GM08714 (cell line): ENCODE data around the gene RFX8.

Experiments
- H3K4me3 ChIP-seq: fragments of 200-500 bp; sonication (Bioruptor generic); 2 replicates; pipeline ENCODE4 v1.5.1; 2014; ENCODE audit warnings: mild to moderate bottlenecking, low read length, inconsistent platforms
- ZNF274 ChIP-seq: IDR thresholded peaks from 2 replicates; pipeline ENCODE4 v1.6.1; 2012; ENCODE audit warnings: mild to moderate bottlenecking, low read depth, low read length

RFX8 gene

GRCh38 chr2:101418460-101419095 lies 56.3 kb downstream of the RFX8 start:
- no peak overlapping the region for H3K4me3 ChIP-seq
- no peak for TF ChIP-seq ZNF274

- no peak overlapping the region for H3K4me3 ChIP-seq
- no peak for TF ChIP-seq ZNF274
Measured at GRCh38 chr2:101416609-101417008, 58.3 kb downstream of the RFX8 start.

GRCh38 chr2:101415884-101416283 lies 59.0 kb downstream of the RFX8 start:
- no peak overlapping the region for H3K4me3 ChIP-seq
- TF ChIP-seq ZNF274 = no peak

DNA sequence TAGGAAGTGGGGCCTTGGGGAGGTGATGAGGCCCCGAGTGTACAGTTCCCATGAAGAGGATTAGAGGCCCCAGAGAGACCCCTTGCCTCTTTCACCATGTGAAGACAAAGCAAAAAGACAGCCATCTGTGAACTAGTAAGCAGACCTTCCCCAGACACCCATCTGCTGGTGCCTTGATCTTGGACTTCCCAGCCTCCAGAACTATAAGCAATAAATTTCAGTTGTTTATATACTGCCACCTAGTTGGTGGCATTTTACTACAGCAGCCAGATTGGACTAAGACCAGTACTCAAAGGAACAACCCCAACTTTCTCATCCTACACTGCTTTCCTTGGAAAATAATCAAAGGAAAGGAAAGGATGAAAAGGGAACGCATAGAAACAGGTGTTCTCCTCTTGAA lies 59.7 kb downstream of the RFX8 start:
- no peak overlapping the region for H3K4me3 ChIP-seq
- TF ChIP-seq ZNF274 = no peak

GRCh38 chr2:101412092-101412694 lies 62.7 kb downstream of the RFX8 start:
- no peak for TF ChIP-seq ZNF274
- H3K4me3 ChIP-seq = no peak overlapping the region

- TF ChIP-seq ZNF274 = no peak
Measured at GRCh38 chr2:101410746-101411145, 64.2 kb downstream of the RFX8 start.

GRCh38 chr2:101410114-101410513 lies 64.8 kb downstream of the RFX8 start:
- TF ChIP-seq ZNF274 = no peak
- no peak overlapping the region for H3K4me3 ChIP-seq

More at GRCh38 chr2:101410746-101411145, 64.2 kb downstream of the RFX8 start:
- no peak overlapping the region for H3K4me3 ChIP-seq

DNA sequence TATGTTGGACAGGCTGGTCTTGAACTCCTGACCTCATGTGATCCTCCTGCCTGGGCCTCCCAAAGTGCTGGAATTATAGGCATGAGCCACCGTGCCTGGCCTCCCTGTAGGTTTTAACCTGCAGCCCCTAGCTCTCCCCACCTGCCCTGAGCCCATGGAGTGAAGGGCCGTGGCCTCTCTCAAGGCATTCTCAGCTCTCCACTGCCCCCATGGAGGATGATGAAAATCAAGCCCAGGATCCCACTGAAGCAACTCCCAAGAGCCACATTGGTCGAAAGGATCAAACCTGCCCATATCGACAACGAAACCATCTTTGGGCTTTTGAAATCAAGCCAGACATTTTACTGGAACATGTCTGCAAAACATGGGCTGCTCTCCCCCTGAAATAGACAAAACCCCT lies 65.2 kb downstream of the RFX8 start:
- no peak overlapping the region for H3K4me3 ChIP-seq
- no peak for TF ChIP-seq ZNF274

DNA sequence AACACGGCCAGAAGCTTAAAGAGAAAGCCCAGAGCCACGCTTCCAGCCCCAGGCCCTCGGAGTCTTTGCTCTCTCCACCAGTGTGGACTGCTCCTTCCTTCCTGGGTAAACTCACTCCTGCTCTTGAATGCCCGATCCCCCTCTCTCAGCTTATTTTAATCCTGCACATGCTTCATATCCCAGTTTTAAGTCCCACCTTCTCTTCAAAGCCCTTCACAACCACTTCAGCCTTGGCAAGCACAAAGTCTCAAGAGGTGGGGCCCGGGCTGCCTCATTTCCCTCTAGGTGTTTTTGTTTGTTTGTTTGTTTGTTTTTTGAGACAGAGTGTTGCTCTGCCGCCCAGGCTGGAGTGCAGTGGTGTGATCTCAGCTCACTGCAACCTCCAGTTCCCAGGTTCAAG lies 66.0 kb downstream of the RFX8 start:
- H3K4me3 ChIP-seq = no peak overlapping the region
- TF ChIP-seq ZNF274 = no peak

- TF ChIP-seq ZNF274 = no peak
- no peak overlapping the region for H3K4me3 ChIP-seq
Measured at GRCh38 chr2:101405351-101405899, 69.5 kb downstream of the RFX8 start.

- H3K4me3 ChIP-seq = no peak overlapping the region
- no peak for TF ChIP-seq ZNF274
Measured at GRCh38 chr2:101403745-101404144, 71.2 kb downstream of the RFX8 start.

DNA sequence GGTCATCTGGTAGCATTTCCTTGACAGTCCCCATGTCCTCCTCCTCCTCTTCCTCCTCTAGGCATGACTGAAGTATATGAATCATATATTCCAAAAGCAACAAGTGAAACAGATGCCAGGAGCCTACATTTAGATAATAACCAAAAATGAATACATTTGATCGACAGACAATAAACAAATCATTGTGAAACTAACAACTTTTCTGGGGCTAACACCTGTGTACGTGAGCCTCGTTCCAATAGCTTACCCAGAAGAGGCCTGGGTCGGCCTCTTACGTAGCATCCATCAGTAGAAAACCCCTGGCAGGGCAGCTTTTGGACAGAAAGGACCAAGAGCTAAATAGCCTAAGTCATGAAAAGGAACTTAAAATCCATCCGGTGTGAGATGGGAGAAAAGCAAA lies 72.3 kb downstream of the RFX8 start:
- no peak for TF ChIP-seq ZNF274
- no peak overlapping the region for H3K4me3 ChIP-seq

GRCh38 chr2:101401906-101402305 lies 73.0 kb downstream of the RFX8 start:
- no peak overlapping the region for H3K4me3 ChIP-seq
- TF ChIP-seq ZNF274 = no peak

DNA sequence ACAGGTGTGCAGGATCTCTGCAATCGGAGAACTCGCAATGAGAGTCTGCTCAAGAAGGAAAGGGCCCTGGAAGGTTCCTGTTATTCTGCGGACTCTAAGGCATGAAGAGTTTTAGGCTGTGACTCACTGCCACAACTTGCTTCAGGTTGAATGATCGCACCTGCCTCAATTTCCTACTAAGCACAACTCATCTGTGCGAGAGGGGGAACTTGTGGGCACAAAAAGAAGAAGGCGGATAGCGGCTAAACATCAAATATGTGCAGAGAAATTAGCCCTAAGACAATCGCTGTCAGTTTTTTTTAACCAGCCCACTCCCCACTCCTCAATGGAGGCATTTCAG lies 73.6 kb downstream of the RFX8 start:
- no peak for TF ChIP-seq ZNF274
- H3K4me3 ChIP-seq = no peak overlapping the region

- no peak overlapping the region for H3K4me3 ChIP-seq
- TF ChIP-seq ZNF274 = no peak
Measured at GRCh38 chr2:101400506-101401325, 74.2 kb downstream of the RFX8 start.

GRCh38 chr2:101400048-101400447 lies 74.9 kb downstream of the RFX8 start:
- no peak for TF ChIP-seq ZNF274
- H3K4me3 ChIP-seq = no peak overlapping the region
